ELF-1 (cell line): ENCODE data around the gene ME3.
"Not testable (repeated sequence)": the region's sequence is repeated elsewhere in the genome, so short reads cannot be mapped to it uniquely, and the experiment has no call there.

Experiments used
- DNase-seq: peaks from one replicate; pipeline ENCODE4 v3.0.0-alpha.2; 2016; ENCODE audit warnings: low read depth, low spot score

ME3 gene

GRCh38 chr11:86558841-86559240 is 113.6 kb downstream of the ME3 start:
- no peak for DNase-seq

- DNase-seq = no peak
Observed at GRCh38 chr11:86558207-86558606, 114.2 kb downstream of the ME3 start.

GRCh38 chr11:86555866-86556265 is 116.5 kb downstream of the ME3 start:
- no peak for DNase-seq

- no peak for DNase-seq
Observed at GRCh38 chr11:86555401-86555800, 117.0 kb downstream of the ME3 start.

GRCh38 chr11:86553265-86553664 is 119.2 kb downstream of the ME3 start:
- no peak for DNase-seq

- no peak for DNase-seq
Observed at GRCh38 chr11:86551288-86552092, 120.9 kb downstream of the ME3 start.

- DNase-seq = no peak
Observed at GRCh38 chr11:86550757-86551156, 121.7 kb downstream of the ME3 start.

GRCh38 chr11:86548271-86548917 is 124.0 kb downstream of the ME3 start:
- no peak for DNase-seq

GRCh38 chr11:86547727-86548126 is 124.7 kb downstream of the ME3 start:
- DNase-seq = no peak

GRCh38 chr11:86541299-86541698 is 131.1 kb downstream of the ME3 start:
- not testable (repeated sequence) for DNase-seq

- no peak for DNase-seq
Observed at GRCh38 chr11:86538223-86538548, 134.2 kb downstream of the ME3 start.

GRCh38 chr11:86537541-86538222 is 134.7 kb downstream of the ME3 start:
- DNase-seq = peak; percentile 47

GRCh38 chr11:86535773-86536172 is 136.6 kb downstream of the ME3 start:
- DNase-seq = no peak

- DNase-seq = no peak
Observed at GRCh38 chr11:86524620-86525352, 147.6 kb downstream of the ME3 start.

- peak; percentile 45 for DNase-seq
Observed at GRCh38 chr11:86523738-86524619, 148.4 kb downstream of the ME3 start.

GRCh38 chr11:86522512-86522911 is 149.9 kb downstream of the ME3 start:
- DNase-seq = not testable (repeated sequence)

- DNase-seq = peak; percentile 33
Observed at GRCh38 chr11:86519064-86519911, 153.1 kb downstream of the ME3 start.

- DNase-seq = no peak
Observed at GRCh38 chr11:86518211-86518610, 154.2 kb downstream of the ME3 start.

- no peak for DNase-seq
Observed at GRCh38 chr11:86517557-86517956, 154.9 kb downstream of the ME3 start.
